Thyroid gland (tissue), 4 donors: ENCODE results near the gene WNT5B. TPM values are rescaled to one million over a fixed set of nuclear protein-coding genes. Genes with fewer than 3 reads are reported as not detected.

Experiments
- DNase-seq, 2 donors: peaks; one replicate each; pipeline ENCODE4 v3.0.0-alpha.2; 2019
- H3K27ac ChIP-seq, 3 donors: fragments of 200-600 bp; sonication (generic); 1 replicate in 2 of 3; 2 replicates in 1 of 3; pipeline ENCODE4 v1.5.1; 2016 to 2019; ENCODE audit warnings: mild to moderate bottlenecking in 1 of 3, moderate library complexity in 1 of 3
- H3K27me3 ChIP-seq: fragments of 200-600 bp; sonication (generic); one replicate; pipeline ENCODE4 v1.5.1; 2019
- H3K36me3 ChIP-seq, 2 donors: fragments of 200-600 bp; sonication (generic); one replicate each; pipeline ENCODE4 v1.5.1; 2016 to 2019
- H3K4me1 ChIP-seq, 2 donors: fragments of 200-600 bp; sonication (generic); one replicate each; pipeline ENCODE4 v1.5.1; 2017 to 2019
- H3K4me3 ChIP-seq, 3 donors: fragments of 200-600 bp; sonication (generic); replicated peaks in 1 of 3; 1 replicate in 2 of 3; 2 replicates in 1 of 3; pipeline ENCODE4 v1.5.1; 2016; ENCODE audit warnings: mild to moderate bottlenecking in 1 of 3
- H3K9me3 ChIP-seq: fragments of 200-600 bp; sonication (generic); one replicate; pipeline ENCODE4 v1.5.1; 2017
- CTCF ChIP-seq, 6 experiments: fragments of 200-600 bp in 3 of 6; fragments of 450-650 bp in 3 of 6; sonication (generic) in 3 of 6; IDR thresholded peaks; one replicate each; pipeline ENCODE4 v1.5.1; 2016 to 2019; ENCODE audit warnings: antibody characterized with exemption in 6 of 6, mild to moderate bottlenecking in 2 of 6, inconsistent platforms in 1 of 6, moderate library complexity in 1 of 6
- POLR2A ChIP-seq, 2 donors: fragments of 450-650 bp; IDR thresholded peaks; one replicate each; pipeline ENCODE4 v1.6.1; 2017; ENCODE audit warnings: antibody characterized with exemption in 2 of 2, mild to moderate bottlenecking in 2 of 2, moderate library complexity in 1 of 2
- WGBS, 2 donors: methylation state at CpG; one replicate each; pipeline ENCODE4 v1.1.5; 2017; 5-methylcytosine and 5-hydroxymethylcytosine counted together
- intact Hi-C: fragments of 100-400 bp; cut with DNase I; formaldehyde crosslinking; loops from one replicate; pipeline ENCODE4 v1.15.1; 2023
- total RNA-seq, 4 donors: library from RNA; depleted of rRNA; stranded (reverse); fragments of >200 nt; gene quantifications; one replicate each; pipeline ENCODE4 v1.2.3, GENCODE V29; 2016

Gene WNT5B
- total RNA-seq, 4 donors from 2014 or later, result 0.78 to 4.3 (median 0.95) TPM

GRCh38 chr12:1593174-1594005 is 35.6 kb upstream of the WNT5B start:
- WGBS, 2 donors, result 3 to 40% methylated on average over 5 to 7 of the region's 56 CpGs
- H3K27ac ChIP-seq, result peak overlapping the region; percentile 46 to 87 (median 86)
- no peaks in the 10 kb centered on the region for H3K27me3 ChIP-seq
- peak overlapping the region; percentile 53 to 79 (median 62) for H3K4me3 ChIP-seq
- DNase-seq, result peak; percentile 60 to 64
- intact Hi-C loops, result no loop called here
- H3K9me3 ChIP-seq, result no peaks in the 10 kb centered on the region
- peaks cover 48 to 51% of the 10 kb centered on the region in 2 donors for H3K4me1 ChIP-seq
- TF ChIP-seq POLR2A (IDR thresholded peaks at IDR 0.05) (no peak), CTCF (IDR thresholded peaks at IDR 0.05) (no peak)
- no peaks in the 10 kb centered on the region for H3K36me3 ChIP-seq

GRCh38 chr12:1594006-1594260 is 35.1 kb upstream of the WNT5B start:
- intact Hi-C loops, result no loop called here
- no CpG with 5 or more reads among the region's 34 CpGs for WGBS, 2 donors
- no peak for TF ChIP-seq CTCF (IDR thresholded peaks at IDR 0.05)
- peak; percentile 15 to 61 for TF ChIP-seq POLR2A (IDR thresholded peaks at IDR 0.05)
- no peaks in the 10 kb centered on the region for H3K36me3 ChIP-seq
- H3K4me3 ChIP-seq, result peak overlapping the region; percentile 53 to 79 (median 62)
- no peaks in the 10 kb centered on the region for H3K9me3 ChIP-seq
- peak overlapping the region; percentile 46 to 87 (median 86) for H3K27ac ChIP-seq
- H3K27me3 ChIP-seq, result no peaks in the 10 kb centered on the region
- no peak for DNase-seq
- peaks cover 42 to 45% of the 10 kb centered on the region in 2 donors for H3K4me1 ChIP-seq

- peak within 1 kb of the TSS; percentile 83 to 97 (median 86) for H3K27ac ChIP-seq
- WGBS, 2 donors, result 0% methylated on average over 9 of the region's 115 CpGs
- peak within 1 kb of the TSS; percentile 53 to 79 (median 62) for H3K4me3 ChIP-seq
- H3K4me1 ChIP-seq, result peaks cover 41 to 42% of the 10 kb centered on the region in 2 donors
- TF ChIP-seq CTCF (IDR thresholded peaks at IDR 0.05) (no peak), POLR2A (IDR thresholded peaks at IDR 0.05) (peak; percentile 18 to 73)
- H3K36me3 ChIP-seq, result no peaks in the 10 kb centered on the region
- intact Hi-C loops, result no loop called here
- H3K9me3 ChIP-seq, result no peaks in the 10 kb centered on the region
- peak; percentile 93 for DNase-seq
- no peaks in the 10 kb centered on the region for H3K27me3 ChIP-seq
These were observed 34.6 kb upstream of the WNT5B start, which contains the start of gene FBXL14 for GRCh38 chr12:1594261-1595025. FBXL14 (minus strand) TSS chr12:1594581; CDS start chr12:1594066, 515 bp downstream.

DNA sequence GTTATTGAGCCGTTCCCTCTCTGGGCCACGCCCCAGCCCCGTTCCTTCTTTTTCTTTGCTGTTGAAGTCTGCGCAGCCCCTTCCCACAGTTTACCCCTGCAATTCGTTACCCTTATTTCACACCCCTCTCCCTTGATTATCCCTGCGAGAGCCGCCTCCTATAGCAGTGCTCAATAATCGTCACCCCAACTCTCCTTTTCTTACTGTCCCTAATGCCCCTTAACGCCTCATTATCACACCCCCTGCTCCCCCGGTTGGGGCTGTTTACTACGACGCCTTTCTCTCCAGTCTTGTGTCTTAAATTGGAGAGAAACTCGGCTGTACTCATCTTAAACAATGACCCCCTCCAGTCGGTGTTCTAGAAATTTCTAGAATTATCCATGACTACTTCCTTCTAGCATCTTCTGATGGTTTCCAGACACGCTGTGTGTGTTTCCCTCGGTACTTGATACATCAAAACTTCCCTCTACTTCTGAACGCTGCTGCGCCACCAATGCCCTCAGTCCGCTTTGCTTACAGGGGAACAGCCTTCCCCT is 33.9 kb upstream of the WNT5B start:
- no peak for TF ChIP-seq POLR2A (IDR thresholded peaks at IDR 0.05)
- no peak for TF ChIP-seq CTCF (IDR thresholded peaks at IDR 0.05)
- peak overlapping the region; percentile 83 to 97 (median 86) for H3K27ac ChIP-seq
- H3K27me3 ChIP-seq, result no peaks in the 10 kb centered on the region
- no peaks in the 10 kb centered on the region for H3K9me3 ChIP-seq
- intact Hi-C loops, result no loop called here
- no peaks in the 10 kb centered on the region for H3K36me3 ChIP-seq
- H3K4me3 ChIP-seq, result peak overlapping the region; percentile 46 to 79 (median 61)
- no peak for DNase-seq
- 13 to 14% methylated on average over 19 of the region's 19 CpGs for WGBS, 2 donors
- H3K4me1 ChIP-seq, result peaks cover 35 to 36% of the 10 kb centered on the region in 2 donors
